GM19438 (cell line): Measurements from ENCODE around the gene BCAS3.

ENCODE experiments used
- ATAC-seq: cut with Tn5 transposase; IDR thresholded peaks from one replicate; pipeline ENCODE4 v1.9.1; 2021; ENCODE audit warnings: low read depth; ENCODE audit not compliant: unreplicated experiment

Gene BCAS3

GRCh38 chr17:61302953-61303816, 625.5 kb downstream of the BCAS3 start:
- ATAC-seq = no peak

DNA sequence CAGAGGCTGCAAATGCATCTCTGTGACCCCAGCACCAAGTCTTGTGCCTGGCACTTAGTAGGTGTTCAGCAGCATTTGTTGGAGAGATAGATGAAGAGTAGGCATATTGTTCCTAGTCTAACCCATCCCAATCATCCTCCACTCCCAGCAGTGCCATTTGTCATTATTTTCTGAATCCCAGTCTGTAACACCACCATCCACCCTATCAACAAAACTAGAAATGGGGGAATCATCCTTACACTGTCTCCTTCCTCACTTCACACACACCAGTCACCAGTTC, 626.1 kb downstream of the BCAS3 start:
- no peak for ATAC-seq

DNA sequence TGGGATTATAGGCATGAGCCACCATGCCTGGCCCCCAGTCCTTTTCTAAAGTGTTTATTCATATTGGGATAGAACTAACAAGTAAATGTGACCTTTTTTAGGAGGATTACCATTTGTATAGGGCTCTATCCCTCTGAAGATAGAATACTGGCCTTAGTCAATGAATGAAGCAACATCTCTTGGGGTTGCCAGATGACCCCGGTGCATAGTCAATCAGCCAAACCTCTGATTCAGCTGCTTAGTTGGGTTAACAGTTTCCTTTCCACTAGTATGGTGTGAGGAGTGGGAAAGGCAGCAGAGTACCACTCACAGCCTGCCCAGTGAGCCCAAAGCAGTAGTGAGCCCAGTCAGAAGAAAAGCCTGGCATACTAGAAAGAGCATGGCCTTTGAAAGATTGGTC, 627.4 kb downstream of the BCAS3 start:
- no peak for ATAC-seq

- ATAC-seq = no peak
These were observed 628.4 kb downstream of the BCAS3 start for GRCh38 chr17:61306003-61306402.

DNA sequence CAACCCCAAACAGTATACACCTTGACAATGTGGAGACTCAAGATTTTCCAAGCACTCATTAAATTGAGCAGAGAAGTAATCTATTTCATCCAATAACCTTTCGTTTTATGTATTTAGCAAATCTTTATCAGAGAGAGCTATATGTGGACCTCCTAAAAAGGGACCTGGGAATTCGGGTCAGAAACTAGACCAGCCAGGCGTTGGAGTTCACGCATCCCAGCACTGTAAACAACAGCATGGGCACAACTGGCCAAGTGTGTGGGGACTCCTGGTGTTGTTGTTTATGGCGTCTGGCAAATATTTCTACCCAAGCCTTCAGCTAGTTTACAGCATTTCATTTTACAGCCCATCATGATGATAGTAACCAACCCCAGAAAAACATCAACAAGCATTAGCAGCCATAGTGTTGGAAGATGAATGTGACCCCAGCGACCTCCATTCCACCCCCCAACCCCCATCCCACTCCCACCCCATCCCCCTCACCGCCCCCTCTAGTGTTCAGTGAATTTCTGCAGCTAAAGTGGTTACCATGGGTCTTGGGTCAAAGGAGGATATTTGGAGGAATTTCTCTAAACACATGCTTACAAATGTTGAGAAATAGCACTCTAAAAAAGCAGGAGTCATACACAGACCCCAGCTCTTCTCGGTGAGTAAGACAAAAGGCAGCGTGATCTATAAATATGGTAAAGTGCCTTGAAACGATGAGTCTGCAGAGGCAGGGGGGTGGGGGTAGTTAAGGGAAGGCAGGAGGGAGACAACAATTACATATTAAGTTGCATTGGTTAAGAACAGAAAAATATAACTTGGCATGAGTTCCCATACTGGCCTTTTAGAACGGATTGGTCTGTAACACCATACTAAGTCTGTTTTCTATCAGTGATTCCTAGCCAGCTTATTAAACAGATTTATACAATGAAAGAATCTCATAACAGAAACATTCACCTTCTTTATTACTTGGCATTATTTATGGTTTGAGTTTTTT, 630.5 kb downstream of the BCAS3 start:
- no peak for ATAC-seq

DNA sequence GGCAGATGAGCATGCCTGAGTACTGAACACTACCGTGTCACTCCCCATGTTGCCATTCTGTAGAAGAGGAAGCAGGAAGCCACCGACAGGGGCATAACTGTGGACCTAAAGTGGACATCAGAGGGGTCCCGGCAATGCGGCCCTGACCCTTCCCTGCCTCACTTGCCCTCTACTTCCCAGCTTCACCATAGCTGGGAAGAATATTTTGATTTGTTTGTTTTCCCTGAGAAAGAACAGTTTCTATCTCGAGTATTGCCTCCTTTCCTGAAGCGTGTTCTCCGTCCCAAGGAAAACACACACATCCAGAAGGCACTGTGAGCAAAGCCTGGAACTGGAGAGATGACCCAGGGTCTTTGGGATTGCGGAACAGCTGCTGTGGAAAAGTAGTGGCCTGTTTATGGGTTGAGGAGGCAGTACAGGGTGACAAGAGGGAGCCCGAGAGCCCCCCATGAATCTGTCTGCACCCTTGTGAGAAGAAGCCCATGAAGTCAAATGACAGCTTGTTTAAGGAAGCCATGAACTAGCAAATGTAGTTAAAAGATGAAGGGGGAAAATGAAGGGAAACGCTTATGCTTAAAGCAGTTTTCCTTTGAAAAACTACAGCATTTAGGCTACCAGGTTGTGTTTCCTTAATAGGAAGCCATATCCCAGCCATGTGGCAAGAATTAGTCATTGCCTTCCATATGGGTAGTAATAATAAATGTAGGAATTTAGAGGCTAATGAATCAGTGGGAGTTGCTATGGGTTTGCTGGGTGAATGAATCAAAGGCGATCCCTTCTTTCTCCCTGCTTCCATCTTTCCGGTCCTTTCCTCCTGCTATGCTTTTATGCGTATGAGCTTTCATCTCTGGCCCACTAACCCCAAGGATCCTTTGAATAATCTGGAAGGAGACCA, 632.0 kb downstream of the BCAS3 start:
- ATAC-seq = no peak

DNA sequence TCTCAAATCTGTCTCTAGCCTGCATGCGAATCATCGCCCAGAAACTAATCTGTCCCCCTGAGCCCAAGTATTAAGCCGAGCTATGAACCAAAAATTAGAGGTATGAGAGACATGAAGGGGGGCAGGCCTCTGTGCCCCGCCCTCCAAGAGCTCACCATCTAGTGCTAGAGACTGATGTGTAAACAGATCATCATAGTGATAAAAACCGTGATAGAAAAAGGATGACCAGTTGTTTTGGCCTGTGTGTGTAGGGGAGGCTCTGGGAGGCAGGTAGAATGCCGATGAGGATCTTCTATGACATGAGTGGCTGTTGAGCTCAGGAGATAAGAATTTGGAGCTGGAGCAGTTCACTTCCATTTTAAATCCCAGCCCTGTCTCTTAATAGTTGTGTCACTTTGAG, 632.9 kb downstream of the BCAS3 start:
- no peak for ATAC-seq

DNA sequence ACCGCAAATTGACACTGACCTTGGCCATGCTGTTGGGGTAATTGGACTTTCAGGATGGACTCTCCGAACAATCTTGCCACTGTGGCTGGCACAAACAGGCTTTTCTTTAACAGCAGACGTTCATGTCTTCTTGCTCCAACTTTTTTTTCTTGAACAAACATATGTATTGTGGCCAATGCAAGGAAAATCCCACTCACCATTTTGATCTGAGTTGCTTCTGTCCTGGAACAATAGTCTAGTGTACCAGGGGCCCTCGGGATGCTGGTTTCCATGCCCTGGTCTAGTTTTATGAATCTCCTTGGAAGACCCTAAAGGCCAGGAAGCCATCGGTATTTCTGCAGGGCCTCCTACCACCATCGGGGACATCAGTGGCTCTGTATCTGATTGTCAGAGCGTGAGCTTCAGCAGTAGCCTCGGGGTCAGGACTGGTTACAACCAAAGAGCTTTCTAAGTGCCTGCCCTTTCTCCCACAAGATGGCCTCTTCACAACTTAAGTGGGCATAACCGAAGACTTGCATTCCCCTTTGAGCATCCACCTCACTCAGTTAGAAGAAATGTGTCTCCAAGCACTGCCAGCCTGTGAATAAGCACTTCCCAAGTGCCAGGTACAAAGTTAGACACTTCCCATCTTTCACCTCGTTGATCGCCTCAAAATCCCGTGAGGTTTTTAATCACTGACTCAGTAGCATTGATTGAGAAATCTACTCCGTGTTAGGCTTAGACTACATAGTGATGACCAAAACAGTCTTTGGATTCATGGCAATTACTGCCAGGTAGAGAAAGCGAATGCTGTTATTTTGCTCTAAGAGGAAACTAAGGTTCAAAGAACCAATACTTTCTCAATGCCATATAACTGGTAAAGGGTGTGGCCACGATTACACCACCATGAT, 635.0 kb downstream of the BCAS3 start:
- no peak for ATAC-seq

- no peak for ATAC-seq
These were observed 636.0 kb downstream of the BCAS3 start for GRCh38 chr17:61313461-61314326.

DNA sequence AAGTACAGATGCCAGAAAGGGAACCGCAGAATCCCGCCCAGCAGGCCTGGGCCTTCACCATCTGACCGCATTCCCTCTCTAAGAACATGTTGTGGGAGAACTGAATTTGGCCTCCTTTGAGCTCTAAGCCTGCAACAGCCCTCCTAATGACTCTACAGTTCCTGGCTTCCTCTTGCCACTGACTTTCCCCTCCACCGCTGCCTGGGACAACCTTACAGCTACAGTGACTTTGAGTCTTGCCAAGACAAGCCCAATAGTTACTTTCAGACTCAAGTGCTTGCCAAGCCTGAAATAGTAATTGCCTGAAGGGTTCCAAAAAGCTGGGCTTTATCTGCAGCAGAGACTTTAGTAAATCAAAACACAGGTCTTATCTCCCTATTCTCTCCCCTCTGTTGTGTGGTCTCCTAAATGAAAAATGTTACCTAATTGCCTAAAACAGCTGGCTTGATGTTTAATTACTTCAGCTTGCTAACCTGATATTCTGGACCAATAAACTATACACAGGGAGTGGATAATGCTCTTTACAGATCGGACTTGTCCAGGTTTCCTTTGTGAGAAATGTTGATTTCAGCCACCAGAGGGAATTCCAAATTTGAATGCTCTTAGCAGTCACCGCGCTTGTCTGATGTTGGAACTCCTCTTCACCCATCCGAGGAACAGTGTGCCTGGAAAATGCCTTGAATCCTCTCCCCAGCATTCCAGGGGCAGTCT, 636.9 kb downstream of the BCAS3 start:
- ATAC-seq = no peak

GRCh38 chr17:61316633-61317032, 639.0 kb downstream of the BCAS3 start:
- ATAC-seq = no peak

DNA sequence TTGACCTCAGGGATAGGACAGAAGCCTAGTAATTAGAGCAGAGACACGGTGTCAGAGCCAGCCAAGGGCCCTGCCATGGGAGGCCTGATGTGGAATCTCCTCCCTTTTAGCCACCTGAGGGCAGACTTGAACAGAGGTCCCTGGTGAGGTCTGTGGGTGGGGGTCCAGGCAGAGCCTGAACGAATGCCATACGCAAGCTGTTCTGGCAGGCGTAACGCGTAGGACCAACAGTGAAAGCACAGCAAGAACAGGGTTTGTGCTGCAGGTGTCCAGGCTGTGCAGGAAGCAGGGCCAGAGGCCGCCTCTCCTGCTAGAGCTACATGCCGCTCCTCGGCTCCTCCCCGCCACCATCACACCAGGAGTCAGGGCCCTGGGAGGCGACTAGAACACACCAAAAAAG, 640.1 kb downstream of the BCAS3 start:
- no peak for ATAC-seq

DNA sequence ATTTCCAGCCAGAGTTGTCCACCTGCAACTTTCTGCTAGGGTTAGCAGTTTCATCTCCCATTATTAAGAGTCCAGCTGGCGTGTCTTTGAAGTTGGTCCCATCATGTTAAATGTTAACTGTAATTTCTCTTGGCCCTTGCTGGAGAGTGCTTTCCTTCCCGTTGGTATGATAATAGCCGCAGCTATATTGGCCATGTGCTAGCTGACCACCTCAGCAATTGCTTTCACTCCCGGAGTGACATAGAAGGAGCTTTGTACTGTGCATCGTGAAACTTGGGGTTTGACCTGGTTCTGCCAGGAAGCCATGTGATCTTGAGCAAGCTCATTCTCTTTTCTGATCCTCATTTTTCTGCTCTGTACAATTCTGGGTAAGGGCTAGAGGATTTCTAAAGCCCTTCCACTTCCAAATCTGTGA, 641.0 kb downstream of the BCAS3 start:
- no peak for ATAC-seq

GRCh38 chr17:61321344-61321743, 643.7 kb downstream of the BCAS3 start:
- ATAC-seq = no peak

GRCh38 chr17:61322325-61323002, 644.8 kb downstream of the BCAS3 start:
- ATAC-seq = no peak

GRCh38 chr17:61323003-61323908, 645.6 kb downstream of the BCAS3 start:
- ATAC-seq = no peak
